ENCODE measurements around the gene NR2F6. TPM values are rescaled to one million over a fixed set of nuclear protein-coding genes. Genes with fewer than 3 reads are reported as not detected.
"Not testable (repeated sequence)": the region's sequence is repeated elsewhere in the genome, so short reads cannot be mapped to it uniquely, and the experiment has no call there.

The NR2F6 gene
- total RNA-seq, 4 donors from 2014 or later: 57.2 to 119 (median 83.6) TPM

- intact Hi-C loops (cut with DNase I; ENCODE audit: low total_unique reads): loop anchor here (10.0 kb wide), 1 partner anchor 428 kb away; no protein-coding TSS in a partner anchor
- H3K4me3 ChIP-seq (ENCODE audit: low read depth, poor library complexity, severe bottlenecking): no peak overlapping the region
- no peak for DNase-seq (ENCODE audit: low spot score in 2 of 2)
- 96 to 98% methylated on average over 19 to 23 of the region's 26 CpGs for WGBS, 2 donors
- TF ChIP-seq POLR2A (IDR thresholded peaks at IDR 0.05) (no peak), CTCF (IDR thresholded peaks at IDR 0.05) (no peak)
Measured at GRCh38 chr19:17192751-17193150, 53.0 kb downstream of the NR2F6 start.

- WGBS, 2 donors: 81 to 97% methylated on average over 6 of the region's 6 CpGs
- intact Hi-C loops (cut with DNase I; ENCODE audit: low total_unique reads): loop anchor here (10.0 kb wide), 1 partner anchor 427 kb away; no protein-coding TSS in a partner anchor
- not testable (repeated sequence) for H3K4me3 ChIP-seq (ENCODE audit: low read depth, poor library complexity, severe bottlenecking); DNase-seq (ENCODE audit: low spot score in 2 of 2)
Measured at GRCh38 chr19:17191736-17192135, 54.0 kb downstream of the NR2F6 start.

GRCh38 chr19:17185590-17185989 is 60.1 kb downstream of the NR2F6 start:
- intact Hi-C loops (cut with DNase I; ENCODE audit: low total_unique reads): no loop called here
- 88 to 90% methylated on average over 8 of the region's 8 CpGs for WGBS, 2 donors
- no peak overlapping the region for H3K4me3 ChIP-seq (ENCODE audit: low read depth, poor library complexity, severe bottlenecking)
- DNase-seq (ENCODE audit: low spot score in 2 of 2): no peak
- TF ChIP-seq POLR2A (IDR thresholded peaks at IDR 0.05) (no peak), CTCF (IDR thresholded peaks at IDR 0.05) (no peak)

- 85 to 91% methylated on average over 12 of the region's 12 CpGs for WGBS, 2 donors
- intact Hi-C loops (cut with DNase I; ENCODE audit: low total_unique reads): no loop called here
- DNase-seq (ENCODE audit: low spot score in 2 of 2): no peak
- no peak for TF ChIP-seq CTCF (IDR thresholded peaks at IDR 0.05)
- no peak for TF ChIP-seq POLR2A (IDR thresholded peaks at IDR 0.05)
- no peak overlapping the region for H3K4me3 ChIP-seq (ENCODE audit: low read depth, poor library complexity, severe bottlenecking)
Measured at GRCh38 chr19:17184371-17184841, 61.3 kb downstream of the NR2F6 start.

GRCh38 chr19:17183858-17184321 is 61.8 kb downstream of the NR2F6 start:
- no peak for DNase-seq (ENCODE audit: low spot score in 2 of 2)
- 78 to 79% methylated on average over 11 of the region's 11 CpGs for WGBS, 2 donors
- no peak overlapping the region for H3K4me3 ChIP-seq (ENCODE audit: low read depth, poor library complexity, severe bottlenecking)
- intact Hi-C loops (cut with DNase I; ENCODE audit: low total_unique reads): no loop called here
- TF ChIP-seq POLR2A (IDR thresholded peaks at IDR 0.05) (no peak), CTCF (IDR thresholded peaks at IDR 0.05) (no peak)

GRCh38 chr19:17183271-17183761 is 62.4 kb downstream of the NR2F6 start:
- no peak for DNase-seq (ENCODE audit: low spot score in 2 of 2)
- WGBS, 2 donors: 81 to 86% methylated on average over 14 of the region's 14 CpGs
- intact Hi-C loops (cut with DNase I; ENCODE audit: low total_unique reads): no loop called here
- no peak for TF ChIP-seq POLR2A (IDR thresholded peaks at IDR 0.05)
- no peak overlapping the region for H3K4me3 ChIP-seq (ENCODE audit: low read depth, poor library complexity, severe bottlenecking)

Other genes starting within 250 kb of the NR2F6 start
- gene CPAMD8, start 219.1 kb downstream of the NR2F6 start, total RNA-seq: 10 to 100 TPM in 3 of 4 donors, 1 to 10 TPM in 1; 8.1 to 14.0 (median 13.0) TPM
- gene HAUS8, start 170.5 kb downstream of the NR2F6 start, total RNA-seq: 1 to 10 TPM; 3.3 to 7.0 (median 5.7) TPM
- gene MYO9B, start 170.1 kb downstream of the NR2F6 start, total RNA-seq: 10 to 100 TPM; 29.2 to 63.1 (median 43.5) TPM
- 10 to 100 TPM; 16.6 to 25.5 (median 23.8) TPM for gene USE1, start 30.6 kb downstream of the NR2F6 start, total RNA-seq
- gene OCEL1, start 19.7 kb downstream of the NR2F6 start, total RNA-seq: 1 to 10 TPM; 2.6 to 7.9 (median 4.0) TPM
- gene USHBP1, start 18.8 kb upstream of the NR2F6 start, total RNA-seq: 1 to 10 TPM in 3 of 4 donors, under 1 TPM in 1; 0.80 to 3.0 (median 2.0) TPM
- 10 to 100 TPM; 48.3 to 61.2 (median 59.6) TPM for gene BABAM1, start 21.5 kb upstream of the NR2F6 start, total RNA-seq
- gene ANKLE1, start 36.0 kb upstream of the NR2F6 start, total RNA-seq: 1 to 10 TPM in 1 of 4 donors, under 1 TPM in 3; 0.07 to 1.1 (median 0.36) TPM
- 10 to 100 TPM; 20.2 to 34.9 (median 27.7) TPM for gene ABHD8, start 57.5 kb upstream of the NR2F6 start, total RNA-seq
- gene MRPL34, start 60.0 kb upstream of the NR2F6 start, total RNA-seq: 100 to 1,000 TPM in 3 of 4 donors, 10 to 100 TPM in 1; 88.4 to 228 (median 131) TPM
- gene DDA1, start 63.6 kb upstream of the NR2F6 start, total RNA-seq: 10 to 100 TPM; 16.4 to 30.7 (median 26.3) TPM
- gene ANO8, start 88.9 kb upstream of the NR2F6 start, total RNA-seq: 10 to 100 TPM; 31.1 to 56.8 (median 46.9) TPM
- 10 to 100 TPM; 30.6 to 36.8 (median 35.0) TPM for gene GTPBP3, start 91.6 kb upstream of the NR2F6 start, total RNA-seq
- 10 to 100 TPM; 11.7 to 96.5 (median 50.2) TPM for gene PLVAP, start 131.4 kb upstream of the NR2F6 start, total RNA-seq
- gene CCDC194, start 148.3 kb upstream of the NR2F6 start, total RNA-seq: not detected
- 10 to 100 TPM in 3 of 4 donors, 1 to 10 TPM in 1; 9.4 to 15.9 (median 12.5) TPM for gene BST2, start 159.7 kb upstream of the NR2F6 start, total RNA-seq
- gene MVB12A, start 174.1 kb upstream of the NR2F6 start, total RNA-seq: 10 to 100 TPM; 66.8 to 86.4 (median 75.6) TPM
- 1 to 10 TPM in 1 of 4 donors, under 1 TPM in 2, not detected in 1; 0.42 to 1.3 (median 0.61) TPM for gene TMEM221, start 202.7 kb upstream of the NR2F6 start, total RNA-seq
- gene NXNL1, start 215.0 kb upstream of the NR2F6 start, total RNA-seq: not detected
- gene SLC27A1, start 224.6 kb upstream of the NR2F6 start, total RNA-seq: 10 to 100 TPM; 30.6 to 58.2 (median 43.6) TPM

All from lower leg skin (tissue), 4 donors.